Endodermal cell (in vitro differentiated cells): ENCODE measurements around the gene NUFIP1. TPM values are rescaled to one million over a fixed set of nuclear protein-coding genes. Genes with fewer than 3 reads are reported as not detected.

ENCODE experiments used
- DNase-seq: peaks from one replicate; pipeline ENCODE4 v3.0.0-alpha.2; 2017
- H3K27ac ChIP-seq: 2 replicates; pipeline ENCODE4 v1.5.1; 2013; ENCODE audit warnings: mild to moderate bottlenecking, low read depth, low read length, moderate library complexity
- H3K27me3 ChIP-seq: 2 replicates; pipeline ENCODE4 v1.6.1; 2013; ENCODE audit warnings: mild to moderate bottlenecking, low read length, moderate library complexity; ENCODE audit not compliant: insufficient read depth, control insufficient read depth, poor library complexity, severe bottlenecking
- H3K36me3 ChIP-seq: 2 replicates; pipeline ENCODE4 v1.7.0; 2013; ENCODE audit warnings: mild to moderate bottlenecking, low read length, moderate library complexity; ENCODE audit not compliant: control insufficient read depth, insufficient read depth
- H3K4me1 ChIP-seq: one replicate; pipeline ENCODE4 v1.7.0; 2013; ENCODE audit warnings: low read length; ENCODE audit not compliant: control insufficient read depth, insufficient read depth
- H3K4me3 ChIP-seq: 2 replicates; pipeline ENCODE4 v1.5.1; 2013; ENCODE audit warnings: mild to moderate bottlenecking, low read length, moderate library complexity
- H3K9ac ChIP-seq: 2 replicates; pipeline ENCODE4 v1.6.1; 2013; ENCODE audit warnings: mild to moderate bottlenecking, low read length, moderate library complexity; ENCODE audit not compliant: poor library complexity, severe bottlenecking; ENCODE audit errors: extremely low read depth
- H3K9me3 ChIP-seq: 2 replicates; pipeline ENCODE4 v1.6.1; 2013; ENCODE audit warnings: mild to moderate bottlenecking, low read length, moderate library complexity; ENCODE audit not compliant: control insufficient read depth
- H3K27ac Mint-ChIP-seq: 2 replicates; pipeline ENCODE4 v1.8.0; 2020; ENCODE audit warnings: mixed read lengths
- H3K27me3 Mint-ChIP-seq: 2 replicates; pipeline ENCODE4 v1.8.0; 2021; ENCODE audit warnings: mild to moderate bottlenecking, mixed read lengths; ENCODE audit not compliant: insufficient read depth
- H3K36me3 Mint-ChIP-seq: 2 replicates; pipeline ENCODE4 v1.8.0; 2020; ENCODE audit warnings: low read depth, mixed read lengths
- H3K4me1 Mint-ChIP-seq: 2 replicates; pipeline ENCODE4 v1.8.0; 2020; ENCODE audit warnings: mixed read lengths
- H3K4me3 Mint-ChIP-seq: 2 replicates; pipeline ENCODE4 v1.8.0; 2020; ENCODE audit warnings: mild to moderate bottlenecking, moderate library complexity, mixed read lengths
- H3K9me3 Mint-ChIP-seq: 2 replicates; pipeline ENCODE4 v1.8.0; 2020; ENCODE audit warnings: mild to moderate bottlenecking, mixed read lengths
- CTCF ChIP-seq: fragments of 200-600 bp; sonication (generic); conservative IDR thresholded peaks from 2 replicates; pipeline ENCODE4 v1.5.0; 2021; ENCODE audit warnings: antibody characterized with exemption, mild to moderate bottlenecking
- WGBS, 2 experiments: methylation state at CpG; one replicate each; pipeline versions ENCODE4 v1.1.5 to v1.1.7; 2013; ENCODE audit warnings: missing lambda C conversion rate in 2 of 2, mixed read lengths in 1 of 2; ENCODE audit not compliant: insufficient coverage in 1 of 2, insufficient read length in 1 of 2; 5-methylcytosine and 5-hydroxymethylcytosine counted together
- total RNA-seq, 2 donors: library from RNA; stranded (reverse); fragmentation: NEBNext Ultra II Directional in 1 of 2; extraction: Animal tissue kit (Norgen Biotek cat#: 25700) in 1 of 2; gene quantifications; 2 replicates in 1 of 2; 3 replicates in 1 of 2; pipeline ENCODE4 v1.2.1, GENCODE V29; 2021

NUFIP1 gene
- total RNA-seq, 2 donors from 2014 or later = 11.0 to 13.9 TPM

- H3K4me3 ChIP-seq = no peak overlapping the region
- H3K36me3 ChIP-seq = no peaks in the 10 kb centered on the region
- DNase-seq = no peak
- H3K9ac ChIP-seq = no peak overlapping the region
- peak overlapping the region; percentile 68 for H3K27ac Mint-ChIP-seq
- no peak overlapping the region for H3K27ac ChIP-seq
- no peak for TF ChIP-seq CTCF
- no peaks in the 10 kb centered on the region for H3K9me3 ChIP-seq
- no peak overlapping the region for H3K4me3 Mint-ChIP-seq
- H3K4me1 ChIP-seq = no peaks in the 10 kb centered on the region
- H3K9me3 Mint-ChIP-seq = no peaks in the 10 kb centered on the region
- 79 to 96% methylated on average over 2 of the region's 2 CpGs for WGBS, 2 experiments
- peaks cover 11% of the 10 kb centered on the region for H3K27me3 ChIP-seq
- H3K36me3 Mint-ChIP-seq = no peaks in the 10 kb centered on the region
- H3K4me1 Mint-ChIP-seq = peaks cover 18% of the 10 kb centered on the region
- H3K27me3 Mint-ChIP-seq = no peaks in the 10 kb centered on the region
These were observed 67.1 kb downstream of the NUFIP1 start for GRCh38 chr13:44921931-44922758.

- 82 to 84% methylated on average over 8 to 11 of the region's 11 CpGs for WGBS, 2 experiments
- Histone ChIP-seq H3K36me3 (no peaks in the 10 kb centered on the region), H3K9ac (no peak overlapping the region), H3K27ac (no peak overlapping the region), H3K27me3 (peaks cover 11% of the 10 kb centered on the region), H3K4me3 (no peak overlapping the region), H3K9me3 (no peaks in the 10 kb centered on the region), H3K4me1 (no peaks in the 10 kb centered on the region)
- no peak for TF ChIP-seq CTCF
- Mint-ChIP-seq H3K27me3 (no peaks in the 10 kb centered on the region), H3K4me1 (peaks cover 18% of the 10 kb centered on the region), H3K27ac (peak overlapping the region; percentile 68), H3K36me3 (no peaks in the 10 kb centered on the region), H3K4me3 (no peak overlapping the region), H3K9me3 (no peaks in the 10 kb centered on the region)
- DNase-seq = no peak
These were observed 67.9 kb downstream of the NUFIP1 start for GRCh38 chr13:44921246-44921877.

GRCh38 chr13:44920013-44920412 is 69.3 kb downstream of the NUFIP1 start:
- TF ChIP-seq CTCF = no peak
- Histone ChIP-seq H3K4me1 (no peaks in the 10 kb centered on the region), H3K4me3 (no peak overlapping the region), H3K27ac (no peak overlapping the region), H3K9me3 (no peaks in the 10 kb centered on the region), H3K9ac (no peak overlapping the region), H3K36me3 (no peaks in the 10 kb centered on the region), H3K27me3 (peaks cover 6% of the 10 kb centered on the region)
- no peak overlapping the region for H3K4me3 Mint-ChIP-seq
- WGBS, 2 experiments = 94 to 100% methylated on average over 2 to 3 of the region's 3 CpGs
- no peaks in the 10 kb centered on the region for H3K36me3 Mint-ChIP-seq
- no peak for DNase-seq
- peak overlapping the region; percentile 26 for H3K27ac Mint-ChIP-seq
- no peaks in the 10 kb centered on the region for H3K9me3 Mint-ChIP-seq
- peaks cover 12% of the 10 kb centered on the region for H3K4me1 Mint-ChIP-seq
- no peaks in the 10 kb centered on the region for H3K27me3 Mint-ChIP-seq
